Mammary epithelial cell (primary cell): ENCODE results near the gene POU6F2.

ENCODE experiments used
- CTCF ChIP-seq, 2 donors: IDR thresholded peaks in 1 of 2; conservative IDR thresholded peaks in 1 of 2; 2 replicates each; pipeline ENCODE4 v1.5.1; 2011 to 2012; ENCODE audit warnings: inconsistent platforms in 2 of 2, low read length in 2 of 2, mild to moderate bottlenecking in 2 of 2, control low read depth in 1 of 2, low read depth in 1 of 2; ENCODE audit not compliant: insufficient read depth in 1 of 2; ENCODE audit errors: extremely low read depth in 1 of 2
- EZH2 ChIP-seq: IDR thresholded peaks from 2 replicates; pipeline ENCODE4 v1.6.1; 2012; ENCODE audit warnings: low read length, inconsistent platforms, borderline replicate concordance

DNA sequence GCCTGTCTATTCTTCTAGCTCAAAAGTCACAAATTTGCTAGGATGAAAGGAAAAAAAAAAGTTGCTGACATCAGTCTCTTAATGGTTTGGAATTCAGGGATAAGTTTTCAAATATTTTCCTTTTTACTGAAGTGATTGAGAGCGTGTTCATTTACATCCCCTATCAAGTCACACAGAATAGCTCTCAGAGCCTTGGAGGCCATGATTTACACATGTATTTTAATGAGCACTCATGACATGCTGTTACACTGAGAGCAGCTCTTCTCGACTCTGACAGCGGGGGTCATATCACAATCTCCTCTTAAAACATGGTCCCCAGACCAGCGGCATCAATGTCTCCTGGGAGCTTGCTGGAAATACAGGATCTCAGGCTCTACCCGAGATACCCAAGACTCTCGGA is 232.7 kb downstream of the POU6F2 start:
- TF ChIP-seq CTCF (conservative IDR thresholded peaks at IDR 0.05 in 1 of 2, IDR thresholded peaks at IDR 0.05 in 1 of 2; ENCODE audit: extremely low read depth in 1 of 2, insufficient read depth in 1 of 2, low read depth in 1 of 2, low read length in 2 of 2), result no peak
- no peak for TF ChIP-seq EZH2
